GM23338 (cell line): ENCODE measurements around the gene EIF4A3. TPM values are rescaled to one million over a fixed set of nuclear protein-coding genes. Genes with fewer than 3 reads are reported as not detected.

ENCODE experiments used
- ATAC-seq: fragments of 200-7000 bp; cut with Tn5 transposase; 3 replicates; pipeline ENCODE4 v1.9.1; 2020
- DNase-seq: peaks from one replicate; pipeline ENCODE4 v3.0.0-alpha.2; 2015; ENCODE audit warnings: low spot score
- H2AFZ ChIP-seq: fragments of 200-600 bp; sonication (generic); 2 replicates; pipeline ENCODE4 v1.8.0; 2016; ENCODE audit warnings: antibody characterized with exemption, mild to moderate bottlenecking, moderate library complexity
- H3F3A ChIP-seq: fragments of 200-600 bp; sonication (generic); replicated peaks from 2 replicates; pipeline ENCODE4 v1.8.0; 2017; ENCODE audit warnings: antibody characterized with exemption, mixed run types, low read depth
- H3K27ac ChIP-seq: fragments of 200-600 bp; sonication (generic); 2 replicates; pipeline ENCODE4 v1.6.1; 2016; ENCODE audit warnings: low read depth
- H3K27me3 ChIP-seq: fragments of 200-600 bp; sonication (generic); 2 replicates; pipeline ENCODE4 v1.8.0; 2016; ENCODE audit warnings: mild to moderate bottlenecking, mixed run types, moderate library complexity; ENCODE audit not compliant: insufficient read depth
- H3K36me3 ChIP-seq: fragments of 200-600 bp; sonication (generic); 2 replicates; pipeline ENCODE4 v1.8.0; 2016; ENCODE audit warnings: mild to moderate bottlenecking; ENCODE audit not compliant: insufficient read depth
- H3K4me1 ChIP-seq: fragments of 200-600 bp; sonication (generic); 2 replicates; pipeline ENCODE4 v1.8.0; 2016; ENCODE audit warnings: mild to moderate bottlenecking, moderate library complexity; ENCODE audit not compliant: insufficient read depth
- H3K4me2 ChIP-seq: fragments of 200-600 bp; sonication (generic); 2 replicates; pipeline ENCODE4 v1.7.1; 2017; ENCODE audit warnings: mixed run types
- H3K4me3 ChIP-seq: fragments of 200-600 bp; sonication (generic); 2 replicates; pipeline ENCODE4 v1.6.1; 2016; ENCODE audit warnings: mixed run types
- H3K79me2 ChIP-seq: fragments of 200-600 bp; sonication (generic); replicated peaks from 2 replicates; pipeline ENCODE4 v1.8.0; 2017; ENCODE audit warnings: mild to moderate bottlenecking; ENCODE audit not compliant: insufficient read depth
- H3K9me2 ChIP-seq: fragments of 200-600 bp; sonication (generic); 2 replicates; pipeline ENCODE4 v1.8.0; 2017; ENCODE audit not compliant: insufficient read depth
- H4K20me1 ChIP-seq: fragments of 200-600 bp; sonication (generic); replicated peaks from 2 replicates; pipeline ENCODE4 v1.8.0; 2017; ENCODE audit warnings: mild to moderate bottlenecking; ENCODE audit not compliant: insufficient read depth
- H3K27ac Mint-ChIP-seq: 2 replicates; pipeline ENCODE4 v1.8.0; 2020; ENCODE audit warnings: inconsistent platforms, mild to moderate bottlenecking, moderate library complexity, mixed read lengths
- H3K27me3 Mint-ChIP-seq: 3 replicates; pipeline ENCODE4 v1.8.0; 2022; ENCODE audit warnings: low read depth, mild to moderate bottlenecking, moderate library complexity, mixed read lengths, inconsistent platforms; ENCODE audit not compliant: insufficient read depth, poor library complexity
- H3K36me3 Mint-ChIP-seq: 3 replicates; pipeline ENCODE4 v1.8.0; 2021; ENCODE audit warnings: low read depth, mild to moderate bottlenecking, inconsistent platforms, moderate library complexity, mixed read lengths
- H3K4me1 Mint-ChIP-seq: 3 replicates; pipeline ENCODE4 v1.8.0; 2020; ENCODE audit warnings: mild to moderate bottlenecking, inconsistent platforms, mixed read lengths
- H3K4me3 Mint-ChIP-seq: 3 replicates; pipeline ENCODE4 v1.8.0; 2021; ENCODE audit warnings: moderate library complexity, mild to moderate bottlenecking, inconsistent platforms, mixed read lengths
- H3K9me3 Mint-ChIP-seq: 3 replicates; pipeline ENCODE4 v1.8.0; 2020; ENCODE audit warnings: moderate library complexity, mild to moderate bottlenecking, inconsistent platforms, mixed read lengths
- CREB1 ChIP-seq: fragments of 250-450 bp; sonication (Bioruptor Pico); IDR thresholded peaks from 2 replicates; pipeline ENCODE4 v1.5.0; 2020; ENCODE audit warnings: low read depth, mild to moderate bottlenecking, moderate library complexity
- CTCF ChIP-seq, 2 experiments: fragments of 200-600 bp in 1 of 2; sonication (generic) in 1 of 2; conservative IDR thresholded peaks; 2 replicates each; pipeline versions ENCODE4 v1.5.1 to v1.6.1; 2016 to 2017; ENCODE audit warnings: antibody characterized with exemption in 2 of 2, low read depth in 2 of 2, mild to moderate bottlenecking in 2 of 2, moderate library complexity in 1 of 2
- ETS1 ChIP-seq: IDR thresholded peaks from 2 replicates; pipeline ENCODE4 v1.6.1; 2016; ENCODE audit warnings: antibody characterized with exemption
- EZH2 ChIP-seq: fragments of 200-600 bp; sonication (generic); IDR thresholded peaks from one replicate; pipeline ENCODE4 v1.8.0; 2017; ENCODE audit warnings: antibody characterized with exemption, mild to moderate bottlenecking, low read depth; ENCODE audit not compliant: unreplicated experiment
- EZH2phosphoT487 ChIP-seq: fragments of 200-600 bp; sonication (generic); IDR thresholded peaks from one replicate; pipeline ENCODE4 v1.8.1; 2018; ENCODE audit warnings: antibody characterized with exemption; ENCODE audit not compliant: unreplicated experiment
- JUNB ChIP-seq: IDR thresholded peaks from one replicate; pipeline ENCODE4 v1.6.1; 2016; ENCODE audit warnings: antibody characterized with exemption; ENCODE audit not compliant: unreplicated experiment
- NANOG ChIP-seq: IDR thresholded peaks from 2 replicates; pipeline ENCODE4 v1.6.1; 2016; ENCODE audit warnings: antibody characterized with exemption, borderline replicate concordance
- POLR2AphosphoS5 ChIP-seq: IDR thresholded peaks from 2 replicates; pipeline ENCODE4 v1.6.1; 2016; ENCODE audit warnings: antibody characterized with exemption, low read depth
- REST ChIP-seq: IDR thresholded peaks from one replicate; pipeline ENCODE4 v1.6.1; 2018; ENCODE audit warnings: antibody characterized with exemption; ENCODE audit not compliant: unreplicated experiment
- STAT1 ChIP-seq: IDR thresholded peaks from one replicate; pipeline ENCODE4 v1.6.1; 2016; ENCODE audit warnings: antibody characterized with exemption; ENCODE audit not compliant: unreplicated experiment
- ZNF114 ChIP-seq: fragments of 250-450 bp; sonication (Bioruptor Pico); IDR thresholded peaks from 2 replicates; pipeline ENCODE4 v1.5.0; 2020; ENCODE audit warnings: mild to moderate bottlenecking, moderate library complexity
- ZNF462 ChIP-seq: fragments of 250-450 bp; sonication (Bioruptor Pico); IDR thresholded peaks from 2 replicates; pipeline ENCODE4 v1.5.0; 2020; ENCODE audit warnings: mild to moderate bottlenecking, moderate library complexity
- polyA plus RNA-seq: library from polyadenylated mRNA; unstranded; fragments of >200 nt; fragmentation: Nextera tagmentation; extraction: Ambion mirVana; gene quantifications from 2 replicates; pipeline ENCODE4 v1.2.1, GENCODE V29; 2016
- total RNA-seq: library from RNA; depleted of rRNA; stranded (reverse); fragments of >200 nt; shearing (Covaris generic); gene quantifications from 2 replicates; pipeline ENCODE4 v1.2.3, GENCODE V29; 2014

Gene EIF4A3
- total and polyA plus RNA-seq, 2 experiments from 2014 or later = 146 to 156 TPM

GRCh38 chr17:80195141-80195540, 48.2 kb upstream of the EIF4A3 start:
- no peak for DNase-seq

More at GRCh38 chr17:80195141-80195540, 48.2 kb upstream of the EIF4A3 start:
- peaks cover 17% of the 10 kb centered on the region for H3K27me3 Mint-ChIP-seq
- Histone ChIP-seq H2AFZ (no peak overlapping the region), H3K27me3 (no peaks in the 10 kb centered on the region), H3K9me2 (no peaks in the 10 kb centered on the region), H3K4me3 (no peak overlapping the region), H3K36me3 (no peaks in the 10 kb centered on the region), H3K4me2 (no peak overlapping the region), H3K4me1 (no peaks in the 10 kb centered on the region), H3K79me2 (no peaks in the 10 kb centered on the region), H3K27ac (no peak overlapping the region), H4K20me1 (no peaks in the 10 kb centered on the region), H3F3A (0 out of 2 replicates have a peak, but pooled peaks cover 3% of the 10 kb centered on the region)
- peaks cover 10% of the 10 kb centered on the region for H3K4me1 Mint-ChIP-seq
- H3K27ac Mint-ChIP-seq = no peak overlapping the region
- TF ChIP-seq REST (no peak), NANOG (no peak), ZNF114 (CRISPR knock-in tag) (no peak), EZH2phosphoT487 (no peak), ZNF462 (CRISPR knock-in tag) (no peak), ETS1 (no peak), JUNB (no peak), EZH2 (no peak), POLR2AphosphoS5 (no peak), CTCF (conservative IDR thresholded peaks at IDR 0.05; ENCODE audit: low read depth in 2 of 2) (no peak), STAT1 (no peak), CREB1 (no peak)
- H3K36me3 Mint-ChIP-seq = no peaks in the 10 kb centered on the region; the same call in 2 of the 3 replicates
- H3K4me3 Mint-ChIP-seq = no peak overlapping the region
- no peaks in the 10 kb centered on the region; the same call in 2 of the 3 replicates for H3K9me3 Mint-ChIP-seq
- no peak for ATAC-seq
